ENCODE measurements around the gene AHDC1.
"Not testable (repeated sequence)": the region's sequence is repeated elsewhere in the genome, so short reads cannot be mapped to it uniquely, and the experiment has no call there.

Gene AHDC1

GRCh38 chr1:27513958-27514357 is 90.0 kb downstream of the AHDC1 start:
- DNase-seq (ENCODE audit: low read depth, low spot score) = no peak

DNA sequence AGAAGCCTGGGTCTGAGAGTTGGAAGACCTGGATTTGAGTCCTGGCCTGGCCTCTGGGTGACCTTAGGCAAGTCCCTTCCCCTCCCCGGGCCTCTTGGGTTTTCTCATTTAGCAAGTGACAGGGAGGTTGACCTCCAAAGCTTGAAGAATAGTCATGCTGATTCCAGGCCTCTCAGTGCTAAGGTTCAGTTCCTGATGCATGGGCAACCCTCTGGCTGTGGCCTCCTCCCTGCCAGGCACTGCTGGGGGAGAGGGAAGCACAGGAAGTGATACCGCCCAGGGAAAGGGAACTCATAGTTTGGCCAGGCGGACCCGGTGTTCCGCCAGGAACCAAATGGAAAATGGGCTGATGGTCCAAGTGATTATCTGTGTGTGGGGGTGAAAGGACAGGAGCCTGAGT is 90.4 kb downstream of the AHDC1 start:
- DNase-seq (ENCODE audit: low read depth, low spot score) = no peak

DNA sequence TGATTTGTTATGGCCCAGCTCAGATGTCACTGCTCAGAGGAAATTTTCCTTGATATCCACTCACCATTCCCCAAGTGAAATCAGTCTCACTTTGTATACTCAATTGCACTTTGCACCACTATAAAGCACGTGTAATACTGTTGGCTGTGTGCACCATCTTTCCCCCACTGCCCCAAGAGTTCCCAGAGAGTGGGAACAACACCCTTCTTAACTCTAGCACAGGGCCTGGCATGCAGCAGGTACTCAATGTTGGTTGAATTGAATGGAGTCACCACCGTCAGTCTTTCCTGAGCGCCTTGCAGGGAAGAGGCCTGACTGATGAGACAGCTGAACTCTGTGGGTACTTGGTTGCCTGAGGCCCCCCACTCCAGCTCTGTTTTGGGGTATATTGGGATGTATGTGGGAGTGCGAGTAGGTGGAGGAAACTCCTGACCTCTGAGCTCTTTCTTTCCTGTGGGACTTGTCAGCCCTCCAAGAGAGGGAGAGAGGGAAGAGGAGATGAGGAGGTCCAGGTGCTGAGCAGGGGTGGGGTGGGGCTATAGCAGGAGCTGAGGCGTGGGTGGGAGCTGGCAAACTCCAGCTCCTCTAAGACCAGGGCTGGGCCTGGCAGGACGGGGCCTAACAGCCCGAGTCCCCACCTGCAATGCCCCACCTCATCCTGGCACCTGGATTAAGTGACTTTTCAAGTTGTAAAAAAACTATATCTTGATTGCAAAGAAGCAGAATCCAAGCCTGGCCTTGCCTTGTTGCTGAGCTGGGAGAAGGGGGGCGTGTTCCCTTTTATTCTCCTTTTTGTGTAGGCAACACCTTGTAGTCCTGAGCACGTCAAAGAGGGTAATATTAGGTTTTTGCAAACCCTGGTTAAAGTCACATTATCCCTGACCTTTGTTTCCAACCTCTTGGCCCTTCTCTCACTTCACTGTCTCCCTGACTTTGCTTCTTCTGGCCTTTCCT is 94.5 kb downstream of the AHDC1 start:
- DNase-seq (ENCODE audit: low read depth, low spot score) = no peak

GRCh38 chr1:27507960-27508665 is 95.8 kb downstream of the AHDC1 start:
- no peak for DNase-seq (ENCODE audit: low read depth, low spot score)

GRCh38 chr1:27506703-27507102 is 97.2 kb downstream of the AHDC1 start:
- DNase-seq (ENCODE audit: low read depth, low spot score) = no peak

DNA sequence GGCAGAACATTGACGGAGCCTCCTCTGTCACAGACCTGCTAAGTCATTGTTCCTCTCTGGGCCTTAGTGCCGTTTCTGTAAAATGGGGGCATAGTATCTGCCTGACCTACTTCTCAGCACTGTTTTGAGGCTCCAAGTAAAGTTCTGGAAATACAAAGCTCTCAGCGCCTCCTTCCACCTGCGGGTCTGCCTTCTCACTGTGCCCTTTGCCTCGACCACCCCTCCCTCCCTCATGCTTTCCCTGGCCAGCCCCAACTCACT is 98.6 kb downstream of the AHDC1 start:
- DNase-seq (ENCODE audit: low read depth, low spot score) = no peak

- DNase-seq (ENCODE audit: low read depth, low spot score) = peak; percentile 87
Observed at GRCh38 chr1:27504588-27505419, 99.1 kb downstream of the AHDC1 start.

- DNase-seq (ENCODE audit: low read depth, low spot score) = no peak
Observed at GRCh38 chr1:27503844-27504587, 99.9 kb downstream of the AHDC1 start.

GRCh38 chr1:27503033-27503432 is 100.9 kb downstream of the AHDC1 start:
- DNase-seq (ENCODE audit: low read depth, low spot score) = no peak

- DNase-seq (ENCODE audit: low read depth, low spot score) = not testable (repeated sequence)
Observed at GRCh38 chr1:27501159-27501558, 102.8 kb downstream of the AHDC1 start.

DNA sequence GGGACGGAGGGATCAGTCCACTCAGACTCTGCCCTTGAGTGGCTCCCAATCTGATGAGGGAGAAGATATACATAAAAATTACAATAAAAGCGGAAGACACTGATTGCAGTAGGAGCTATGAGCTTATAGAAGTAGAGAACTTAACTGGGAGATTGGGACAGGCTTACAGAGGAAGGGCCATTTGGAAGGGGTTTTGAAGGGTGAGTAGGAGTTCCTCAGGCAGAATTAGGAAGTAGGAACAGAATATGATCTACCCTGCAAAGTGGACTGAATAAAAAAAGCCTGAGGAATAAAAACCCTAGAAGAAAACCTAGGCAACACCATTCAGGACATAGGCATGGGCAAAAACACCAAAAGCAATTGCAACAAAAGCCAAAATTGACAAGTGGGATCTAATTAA is 104.8 kb downstream of the AHDC1 start:
- DNase-seq (ENCODE audit: low read depth, low spot score) = no peak

DNA sequence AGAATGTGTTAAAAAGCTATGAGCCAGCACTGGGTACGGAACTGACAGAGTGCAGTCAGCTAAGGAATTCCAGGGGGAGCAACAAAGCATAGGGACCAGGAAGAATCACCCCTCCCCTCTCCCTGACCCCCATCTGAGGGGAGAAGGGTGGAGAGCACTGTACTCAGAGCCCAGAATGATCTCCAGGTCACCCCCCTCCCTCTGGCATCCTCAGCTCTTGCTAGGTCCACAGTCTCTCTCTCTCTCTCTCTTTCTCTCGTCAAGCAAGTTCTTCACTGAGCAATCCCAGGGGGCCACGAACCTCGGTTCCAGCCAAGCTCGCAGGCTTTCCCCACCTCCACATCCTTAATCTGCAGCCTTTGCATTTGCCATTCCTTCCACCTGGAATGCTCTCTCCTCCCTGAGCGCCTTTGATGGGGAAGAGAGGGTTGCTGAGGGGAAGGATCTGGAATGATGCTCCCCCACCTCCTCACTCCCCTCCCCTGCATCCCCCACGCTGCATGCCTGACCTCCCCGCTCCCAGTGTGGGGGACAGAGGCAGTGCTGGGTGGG is 107.3 kb downstream of the AHDC1 start:
- peak; percentile 84 for DNase-seq (ENCODE audit: low read depth, low spot score)

DNA sequence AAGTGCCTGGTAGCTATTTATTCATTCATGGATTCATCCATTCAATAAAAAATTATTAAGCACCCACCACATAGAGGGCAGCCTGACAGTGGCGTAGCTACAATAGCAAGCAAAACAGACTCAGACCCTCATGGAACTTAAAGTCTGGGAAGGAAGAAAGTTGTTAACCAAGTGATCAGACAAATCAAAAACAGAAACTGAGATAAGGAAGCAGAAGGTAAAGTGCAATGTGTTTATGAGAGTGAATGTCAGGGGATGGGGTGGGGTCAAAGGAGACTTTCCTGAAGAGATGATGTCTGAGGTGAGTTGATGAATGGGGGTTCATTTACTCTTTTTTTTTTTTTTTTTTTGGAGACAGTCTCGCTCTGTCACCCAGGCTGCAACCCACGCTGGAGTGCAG is 111.1 kb downstream of the AHDC1 start:
- no peak for DNase-seq (ENCODE audit: low read depth, low spot score)

- no peak for DNase-seq (ENCODE audit: low read depth, low spot score)
Observed at GRCh38 chr1:27491748-27492700, 111.9 kb downstream of the AHDC1 start.

- peak; percentile 98 for DNase-seq (ENCODE audit: low read depth, low spot score)
Observed at GRCh38 chr1:27489973-27490741, 113.8 kb downstream of the AHDC1 start, which contains the start of gene WASF2. WASF2 (minus strand) TSS chr1:27490167; CDS start chr1:27428890, 61,277 bp downstream.

- no peak for DNase-seq (ENCODE audit: low read depth, low spot score)
Observed at GRCh38 chr1:27489501-27489972, 114.4 kb downstream of the AHDC1 start.

- peak; percentile 42 for DNase-seq (ENCODE audit: low read depth, low spot score)
Observed at GRCh38 chr1:27487966-27488884, 115.7 kb downstream of the AHDC1 start.

- no peak for DNase-seq (ENCODE audit: low read depth, low spot score)
Observed at GRCh38 chr1:27485363-27485762, 118.6 kb downstream of the AHDC1 start.
